GM18867 (cell line): Measurements from ENCODE around the gene ARID5A.

ENCODE experiments used
- ATAC-seq: cut with Tn5 transposase; IDR thresholded peaks from one replicate; pipeline ENCODE4 v1.9.1; 2021; ENCODE audit warnings: mild to moderate bottlenecking, moderate library complexity; ENCODE audit not compliant: unreplicated experiment

Gene ARID5A

GRCh38 chr2:96594691-96595152, 58.2 kb downstream of the ARID5A start:
- ATAC-seq: no peak

- ATAC-seq: no peak
Measured at GRCh38 chr2:96596596-96596995, 60.0 kb downstream of the ARID5A start.

- no peak for ATAC-seq
Measured at GRCh38 chr2:96599941-96600340, 63.4 kb downstream of the ARID5A start.

DNA sequence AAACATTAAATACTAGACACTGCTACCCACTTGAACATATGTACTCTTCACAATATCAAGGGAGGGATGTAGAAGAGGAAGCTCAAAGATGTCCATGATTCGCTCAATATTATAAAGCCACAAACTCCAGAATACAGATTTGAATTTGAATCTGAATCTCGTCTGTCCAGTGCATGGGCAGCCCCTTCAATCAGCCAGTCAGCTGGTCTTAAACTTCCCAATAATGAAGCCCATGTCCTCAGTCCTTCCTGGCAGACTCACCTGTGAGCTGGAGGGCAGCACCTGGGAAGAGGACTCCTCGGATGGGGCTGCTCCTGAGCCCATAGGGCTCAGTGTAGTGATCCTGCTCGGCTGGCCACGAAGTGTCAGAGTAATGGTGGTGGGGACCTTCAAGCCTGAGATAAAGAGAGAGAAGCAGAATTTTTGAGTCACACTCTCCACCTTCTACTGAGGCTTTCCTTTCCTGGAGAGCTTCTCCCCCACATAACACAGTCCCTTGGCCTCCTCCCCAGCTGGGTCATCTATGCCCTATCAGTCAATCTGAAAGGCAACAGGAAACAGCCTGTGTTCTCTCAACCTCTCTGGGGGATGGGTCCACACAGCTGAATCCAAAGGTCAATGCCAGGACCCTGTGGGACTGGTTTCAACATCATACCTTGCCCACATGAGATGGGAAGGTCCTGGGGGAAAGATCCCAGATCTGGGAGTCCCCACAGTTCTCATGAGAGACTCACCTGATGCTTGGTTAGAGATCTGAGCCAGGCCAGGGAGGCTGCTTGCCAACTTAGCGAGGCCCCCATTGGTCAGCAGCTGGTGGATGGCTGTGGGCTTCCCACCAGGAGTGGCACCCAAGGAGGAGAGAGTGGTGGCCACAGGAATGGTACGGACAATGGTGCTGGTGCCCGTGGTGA, 65.1 kb downstream of the ARID5A start:
- ATAC-seq: no peak
